Ureter (tissue), 1 donor: ENCODE results near the gene TELO2. TPM values are rescaled to one million over a fixed set of nuclear protein-coding genes. Genes with fewer than 3 reads are reported as not detected.

ENCODE experiments used
- DNase-seq: peaks from one replicate; pipeline ENCODE4 v3.0.0-alpha.2; 2020; ENCODE audit warnings: low spot score
- total RNA-seq: library from RNA; stranded (reverse); gene quantifications from one replicate; pipeline ENCODE4 v1.2.4, GENCODE V29; 2023
- donor health status: DM: yes; HTN: yes; CAD: no.

The TELO2 gene
- total RNA-seq = 58.7 TPM

DNA sequence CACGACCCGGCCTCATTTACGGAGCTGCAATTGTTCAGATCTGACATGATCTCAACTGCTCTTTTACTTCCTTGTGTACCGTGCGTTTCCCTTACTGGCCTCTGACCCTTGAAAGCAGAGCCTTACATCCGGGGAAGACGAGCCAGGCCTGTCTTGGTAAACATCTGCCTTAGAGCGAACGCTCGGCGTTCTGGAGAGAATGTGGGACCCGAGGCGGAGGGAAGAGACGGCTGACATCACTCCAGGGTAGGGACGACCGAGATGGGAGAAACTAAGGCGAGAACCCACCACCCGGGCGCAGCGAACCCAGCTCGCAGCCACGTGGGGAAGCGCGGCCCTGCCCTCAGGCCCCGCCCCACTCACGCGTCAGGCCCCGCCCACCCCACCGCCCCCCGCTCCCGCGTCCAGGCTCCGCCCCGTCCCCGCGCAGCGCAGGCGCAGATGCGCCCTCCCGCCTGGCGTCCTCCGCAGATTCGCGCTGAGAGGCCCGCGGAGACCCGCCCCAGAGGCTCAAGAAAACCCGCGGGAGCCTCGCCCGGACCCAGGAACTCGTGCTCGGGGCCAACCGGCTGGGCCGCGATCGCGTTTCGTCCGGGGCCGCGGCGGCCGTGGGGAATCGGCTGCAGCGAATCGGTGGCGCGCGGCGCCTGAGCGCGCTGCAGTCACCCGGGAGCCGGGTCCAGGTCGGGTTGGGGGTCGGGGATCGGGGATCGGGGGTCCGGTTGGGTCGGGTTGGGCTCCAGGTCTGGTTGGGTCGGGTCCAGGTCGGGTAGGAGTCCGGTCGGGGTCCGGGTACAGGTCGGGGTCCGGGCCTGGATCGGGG, at the start of gene TELO2:
Gene TELO2 (plus strand): TSS at position 438 of the 823 bp plus-strand sequence. CDS start 922 bp downstream, outside the sequence.
- peak; percentile 77 for DNase-seq

DNA sequence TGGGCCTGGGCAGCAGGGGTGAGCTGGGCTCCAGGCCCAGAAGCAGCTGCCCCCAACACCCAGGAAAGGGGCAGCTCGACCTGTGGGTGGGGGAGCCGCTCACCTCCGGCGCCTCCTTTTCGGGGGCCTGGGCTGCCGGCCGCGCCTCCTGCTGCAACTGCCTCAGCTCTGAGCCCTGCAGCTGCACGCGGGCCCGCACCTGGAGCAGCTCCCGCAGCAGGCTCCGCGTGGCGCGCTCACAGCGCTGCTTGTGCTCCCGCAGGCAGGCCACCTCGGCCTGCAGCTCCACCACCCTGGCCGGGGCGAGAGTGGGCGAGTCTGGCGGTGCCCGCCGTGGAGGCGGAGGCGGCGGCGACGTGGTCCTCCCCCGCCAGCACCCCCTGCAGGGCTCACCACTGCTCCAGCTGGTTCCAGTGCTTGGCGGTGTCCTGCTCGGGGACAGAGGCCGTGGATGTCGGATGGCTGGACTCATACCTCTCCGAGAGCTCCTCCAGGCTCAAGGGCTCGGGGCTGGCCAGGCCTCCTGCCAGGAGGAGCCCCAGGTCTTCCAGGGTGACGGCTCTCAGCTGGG, 49.7 kb upstream of the TELO2 start:
- no peak for DNase-seq

DNA sequence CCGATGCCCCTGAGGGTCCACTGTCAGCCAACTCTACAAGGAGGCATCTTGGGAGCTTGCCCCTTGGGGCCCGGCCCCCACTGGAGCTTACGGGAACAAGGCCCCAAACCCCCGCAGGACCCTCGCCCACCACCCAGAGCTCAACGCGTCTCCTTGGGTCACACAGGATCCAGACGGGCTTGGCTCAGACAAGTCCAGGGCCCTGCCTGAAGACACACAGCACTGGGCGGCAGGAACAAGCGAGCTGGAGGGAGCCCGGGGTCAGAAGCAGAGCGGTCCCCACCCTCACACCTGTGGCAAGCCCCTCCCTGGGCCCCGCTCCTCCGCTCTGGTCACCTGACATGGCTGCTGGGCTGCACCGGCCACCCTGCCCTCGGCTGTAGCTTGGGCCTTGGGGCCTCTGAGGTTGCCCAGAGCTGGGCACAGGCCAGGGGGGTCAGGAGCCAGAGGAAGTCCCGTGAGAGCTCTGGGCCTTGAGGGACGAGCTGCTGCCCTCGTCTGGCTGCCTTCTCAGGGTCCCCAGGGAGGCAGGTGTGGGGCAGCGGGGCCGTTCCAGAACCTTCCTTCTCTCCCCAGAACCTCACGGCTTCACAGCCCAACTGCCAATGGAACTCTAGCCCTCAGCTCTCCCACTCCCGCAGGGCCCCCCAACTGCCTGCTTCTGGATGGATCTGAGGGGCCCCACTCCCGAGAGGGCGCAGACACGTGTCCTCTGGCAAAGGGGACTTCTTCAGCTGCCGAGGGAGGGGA, 49.0 kb upstream of the TELO2 start, which contains the start of gene CCDC154:
Gene CCDC154 (minus strand): TSS at position 577 of the 750 bp plus-strand sequence. CDS start 234 bp downstream, at position 343.
- DNase-seq = no peak

DNA sequence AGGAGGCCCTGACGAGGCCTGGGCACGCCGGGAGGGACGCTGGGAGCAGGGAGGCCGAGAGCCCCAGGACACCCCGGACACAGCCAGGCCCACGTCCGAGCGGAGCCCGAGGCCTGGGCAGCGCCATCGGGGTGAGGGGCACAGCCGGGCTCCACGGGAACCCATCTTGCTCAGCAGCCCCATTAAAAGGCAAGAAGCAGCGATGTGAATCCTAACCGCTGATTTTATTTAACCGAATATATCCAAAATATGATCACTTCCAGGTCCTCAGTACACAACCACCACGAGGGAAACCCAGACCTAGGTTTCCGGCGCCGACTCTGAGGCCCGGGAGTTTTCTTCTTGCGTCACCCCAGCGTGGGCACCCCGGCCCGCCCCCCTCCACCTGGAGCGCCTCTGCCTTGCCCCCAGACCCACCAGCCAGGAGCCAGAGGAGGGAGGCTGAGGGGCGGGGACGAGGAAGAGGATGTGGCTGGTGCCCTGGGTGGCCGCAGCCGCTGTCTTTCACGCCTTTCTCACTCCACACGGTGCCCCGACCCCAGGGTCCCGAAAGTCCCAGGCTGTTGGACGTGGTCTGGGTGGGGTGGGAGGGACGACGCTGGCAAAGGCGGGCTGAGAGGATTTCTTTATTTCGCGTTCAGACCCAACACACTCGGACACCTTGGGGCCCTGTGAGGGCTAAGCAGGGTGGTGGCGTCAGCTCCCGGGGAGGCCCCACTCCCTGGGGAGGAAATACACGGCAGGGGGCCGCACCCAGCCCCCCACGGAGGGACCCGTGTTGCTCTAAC, 48.2 kb upstream of the TELO2 start:
- no peak for DNase-seq

DNA sequence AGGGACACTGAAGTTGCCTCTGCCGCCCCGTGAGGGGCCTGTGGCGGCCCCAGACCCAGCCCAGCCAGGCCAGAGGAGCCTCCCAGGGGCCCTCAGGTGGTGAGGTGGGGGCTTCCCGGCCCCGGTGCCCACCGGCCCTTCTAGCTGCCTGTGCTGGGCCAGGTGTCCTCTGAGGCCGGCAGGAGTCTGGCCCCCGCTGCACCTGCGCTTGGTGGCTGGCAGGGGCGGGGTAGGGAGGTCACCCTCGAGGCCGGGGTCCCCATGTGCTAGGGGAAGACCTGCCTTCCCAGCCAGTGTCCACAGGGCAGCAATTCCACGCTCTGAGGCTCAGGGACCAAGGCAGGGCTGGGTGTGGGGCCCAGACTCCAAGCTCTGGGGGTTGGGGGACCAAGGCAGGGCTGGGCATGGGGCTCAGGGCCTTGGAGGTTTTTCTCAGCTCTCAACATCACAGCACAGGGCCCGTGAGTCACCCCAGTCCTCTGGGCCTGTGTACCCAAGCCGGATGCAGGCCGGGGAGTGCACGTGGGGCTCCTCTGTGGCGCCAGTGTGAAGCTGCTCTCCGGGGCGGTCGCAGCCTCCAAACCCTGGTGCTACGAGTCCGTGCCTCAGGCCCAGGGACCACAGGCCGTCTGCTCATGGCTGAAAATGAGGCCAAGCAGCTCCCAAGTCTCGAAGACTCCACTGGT, 47.5 kb upstream of the TELO2 start:
- DNase-seq = no peak

DNA sequence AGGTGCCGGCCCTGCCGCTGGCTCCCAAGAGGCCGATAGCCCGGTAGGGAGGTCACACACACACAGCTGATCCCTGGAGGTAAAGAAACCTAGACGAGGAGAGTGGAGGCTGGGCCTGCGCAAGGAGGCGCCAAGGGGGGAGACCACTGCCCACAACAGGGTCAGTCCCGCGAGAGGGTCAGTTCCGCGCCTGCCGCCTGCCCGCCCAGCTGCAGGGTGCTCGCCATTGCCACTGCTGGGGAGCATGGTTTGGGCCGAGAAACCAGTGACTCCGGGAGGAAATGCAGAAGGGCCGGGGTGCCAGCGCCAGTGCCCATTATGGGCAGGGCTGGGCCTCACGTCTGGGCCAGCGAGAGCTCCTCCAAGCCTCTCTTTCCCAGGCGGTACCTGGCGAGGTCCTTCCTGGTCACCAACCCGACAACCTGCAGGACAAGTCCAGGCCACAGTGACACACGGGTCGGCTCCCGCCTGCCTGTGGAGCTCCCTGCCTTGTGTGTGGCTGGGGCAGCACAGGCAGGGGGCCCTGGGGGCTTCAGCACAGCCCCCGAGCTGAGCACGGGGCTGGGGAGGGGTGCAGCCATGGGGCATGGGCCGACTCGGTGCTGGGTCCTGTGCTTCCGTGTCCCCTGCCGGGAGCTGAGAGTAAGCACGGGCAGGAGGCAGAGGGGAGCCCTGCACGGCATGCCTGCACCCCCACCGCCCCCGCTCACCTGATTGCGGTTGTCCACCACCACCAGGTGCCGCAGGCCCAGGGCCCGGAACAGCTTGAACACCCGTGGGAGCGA, 46.7 kb upstream of the TELO2 start:
- DNase-seq = no peak

DNA sequence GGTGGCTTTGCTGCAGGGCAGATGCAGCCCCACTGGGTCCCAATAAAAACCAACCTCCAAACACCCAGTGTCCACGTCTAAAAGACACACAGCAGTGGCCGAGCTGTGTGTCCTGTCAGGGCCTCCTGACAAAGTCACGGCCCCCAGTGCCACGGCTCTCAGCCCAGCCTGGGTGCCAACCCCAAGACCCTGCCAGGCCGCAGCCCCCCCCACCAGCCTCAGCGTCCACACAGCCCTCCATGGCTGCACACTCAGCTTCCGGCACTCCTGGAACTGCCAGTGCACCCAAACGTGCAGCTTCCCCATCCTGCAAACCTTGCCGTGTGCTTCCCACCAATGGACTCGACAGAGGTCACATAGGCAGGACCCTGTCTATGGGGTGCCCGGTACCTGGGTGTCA, 45.2 kb upstream of the TELO2 start:
- DNase-seq = no peak

DNA sequence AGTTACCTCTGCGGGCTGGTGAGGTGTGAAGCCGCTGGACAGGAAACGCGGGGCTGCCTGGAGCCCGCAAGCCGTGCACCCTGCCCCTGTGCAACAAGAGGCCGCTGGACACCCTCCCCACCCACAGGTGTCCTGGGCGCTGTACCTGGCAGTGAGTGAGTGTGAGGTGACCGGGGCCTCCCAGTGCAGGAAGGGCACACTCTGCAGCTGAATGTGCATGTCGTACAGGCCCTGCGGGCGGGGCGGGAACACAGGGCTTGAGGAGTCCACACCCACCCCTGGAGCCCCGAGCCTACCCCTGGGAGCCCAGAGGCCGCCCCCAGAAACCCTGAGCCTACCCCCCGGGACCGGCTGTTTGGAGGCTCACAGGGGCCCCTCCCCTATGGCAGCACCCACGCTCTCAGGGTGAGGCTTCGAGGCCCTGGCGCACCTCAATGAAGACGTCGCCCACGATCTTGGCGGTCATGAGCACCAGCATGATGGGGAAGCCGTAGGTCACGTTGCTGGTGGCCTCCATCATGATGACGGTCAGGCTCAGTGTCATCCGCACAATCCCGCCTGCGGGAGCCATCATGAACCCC, 44.5 kb upstream of the TELO2 start:
- DNase-seq = no peak

DNA sequence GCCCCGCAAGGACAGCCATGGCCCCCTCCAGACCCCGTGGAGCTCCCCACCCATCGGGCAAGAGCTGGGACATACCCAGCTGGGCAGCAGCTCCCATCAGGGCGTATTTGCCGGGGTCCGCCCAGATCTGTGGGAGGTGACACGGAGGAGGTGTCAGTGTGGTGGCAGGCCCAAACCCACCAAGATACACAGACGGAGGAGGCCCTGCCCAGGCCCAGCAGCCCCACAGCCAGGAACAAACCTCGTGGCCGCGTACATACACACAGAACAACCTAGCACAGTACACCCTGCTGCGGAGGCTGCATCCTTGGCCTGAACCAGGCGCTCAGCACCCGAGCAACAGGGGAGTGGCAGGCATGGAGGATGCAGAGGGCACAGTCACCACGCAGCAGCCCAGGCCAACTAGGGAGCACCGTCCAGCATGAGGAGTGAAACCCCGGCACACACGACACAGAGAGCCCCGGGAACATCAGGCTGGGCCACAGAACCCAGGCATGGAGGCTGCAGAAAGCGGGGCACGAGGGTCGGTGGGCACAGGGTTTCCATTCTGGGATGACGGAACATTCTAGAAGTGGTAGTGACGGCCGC, 43.9 kb upstream of the TELO2 start:
- no peak for DNase-seq

DNA sequence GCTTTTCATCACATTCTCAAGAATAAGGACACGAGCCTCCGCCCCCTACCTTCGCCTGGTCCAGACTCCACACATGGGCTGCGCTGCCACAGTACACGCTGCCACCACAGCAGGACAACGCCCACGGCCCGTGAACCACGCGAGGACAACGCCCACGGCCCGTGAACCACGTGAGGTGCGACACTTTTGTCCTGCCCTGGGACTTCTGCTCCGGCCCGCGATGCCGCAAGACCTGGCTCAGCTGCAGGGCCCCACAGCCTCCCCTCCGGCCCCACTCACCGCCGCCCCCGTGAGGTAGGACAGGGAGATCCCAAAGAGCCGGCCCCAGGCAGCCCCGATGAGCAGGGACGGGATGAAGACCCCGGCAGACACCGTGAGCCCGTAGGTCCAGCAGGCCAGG, 42.9 kb upstream of the TELO2 start:
- no peak for DNase-seq

DNA sequence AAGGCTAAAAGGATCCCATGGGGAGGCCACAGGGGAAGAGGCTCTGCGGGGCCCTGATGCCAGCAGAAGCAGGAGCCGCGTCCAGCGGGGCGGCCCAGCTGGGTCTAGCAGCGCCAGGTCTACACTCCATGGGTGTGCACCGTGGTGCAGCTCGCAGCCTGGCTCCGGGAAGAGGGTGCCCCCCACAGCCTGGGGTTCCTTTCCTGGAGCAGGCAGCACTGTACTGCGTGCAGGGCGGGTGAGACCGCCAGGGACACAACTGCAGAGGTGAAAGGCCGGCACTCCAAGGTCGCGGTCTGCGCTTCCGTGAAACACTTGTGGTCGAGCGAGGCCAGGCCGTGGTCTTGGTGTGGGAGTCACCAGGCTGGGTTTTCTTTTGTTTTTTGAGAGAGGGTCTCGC, 42.3 kb upstream of the TELO2 start:
- DNase-seq = no peak

DNA sequence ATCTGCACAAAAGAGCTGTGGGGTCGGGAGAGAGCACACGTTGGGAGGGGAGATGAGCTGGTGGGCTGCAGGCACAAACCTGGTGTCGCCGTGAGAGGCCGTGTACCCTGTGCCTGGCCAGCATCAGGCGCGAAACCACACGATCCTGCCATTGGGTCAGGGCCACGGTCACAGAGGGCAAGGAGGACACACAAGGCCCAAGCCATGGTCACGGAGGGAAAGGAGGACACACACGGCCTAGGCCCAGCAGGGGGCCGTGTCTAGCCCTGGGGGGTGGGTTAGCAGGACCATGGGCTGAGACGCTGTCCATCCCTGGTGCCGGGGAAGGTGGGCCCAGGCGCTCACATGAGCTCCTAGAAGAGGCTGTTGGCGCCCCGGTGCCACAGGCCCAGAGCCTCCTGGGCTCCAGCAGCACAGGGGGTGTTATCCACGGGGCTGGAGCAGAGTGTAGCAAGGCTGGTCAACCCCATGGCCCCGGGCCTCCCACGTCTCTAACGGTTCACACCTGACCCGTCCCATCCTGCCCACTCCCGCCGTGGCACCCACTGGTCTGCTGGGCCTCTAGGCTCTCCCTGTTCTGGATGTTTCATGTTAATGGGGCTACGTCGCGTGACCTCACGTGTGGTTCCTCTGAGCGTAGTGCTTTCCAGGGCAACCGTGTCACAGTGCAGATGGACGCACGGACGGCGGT, 41.3 kb upstream of the TELO2 start:
- DNase-seq = no peak

DNA sequence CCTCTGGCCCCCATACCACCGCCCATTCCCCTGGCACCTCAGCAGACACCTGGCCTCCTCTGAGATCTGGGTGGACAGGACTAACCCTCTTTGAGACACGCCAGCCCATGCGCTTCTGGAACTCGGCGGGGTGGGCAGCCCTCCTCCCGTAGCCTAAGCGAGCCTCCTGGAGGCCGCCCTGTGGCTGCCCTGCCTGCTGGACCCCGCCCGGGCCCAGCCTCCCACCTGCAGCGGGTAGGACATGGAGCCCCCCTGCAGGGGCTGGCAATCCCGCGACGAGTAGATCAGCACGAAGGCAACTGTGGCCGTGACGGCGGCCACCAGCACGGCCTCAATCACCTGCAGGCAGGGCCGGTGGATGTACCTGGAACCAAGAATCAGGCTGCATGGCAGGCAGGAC, 40.6 kb upstream of the TELO2 start:
- DNase-seq = no peak

DNA sequence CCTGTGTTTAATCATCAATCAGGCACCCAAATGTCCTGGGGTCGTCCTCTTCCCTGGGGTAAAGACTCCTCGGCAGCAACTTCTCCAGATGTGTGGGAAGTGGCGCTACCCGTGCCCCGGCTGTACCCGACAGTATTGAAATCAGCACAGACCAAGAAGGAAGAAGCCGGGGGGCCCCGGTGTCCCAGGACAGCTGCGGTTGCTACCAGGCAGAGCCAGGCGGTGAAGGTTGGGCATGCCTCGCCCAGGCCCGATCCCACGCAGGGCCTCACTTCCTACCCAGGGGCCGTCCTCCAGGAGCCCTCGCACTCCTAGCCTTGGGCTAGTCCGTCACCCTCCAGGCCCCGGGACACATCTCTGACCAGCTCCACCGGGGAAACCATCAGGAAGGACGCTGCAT, 39.8 kb upstream of the TELO2 start:
- no peak for DNase-seq

DNA sequence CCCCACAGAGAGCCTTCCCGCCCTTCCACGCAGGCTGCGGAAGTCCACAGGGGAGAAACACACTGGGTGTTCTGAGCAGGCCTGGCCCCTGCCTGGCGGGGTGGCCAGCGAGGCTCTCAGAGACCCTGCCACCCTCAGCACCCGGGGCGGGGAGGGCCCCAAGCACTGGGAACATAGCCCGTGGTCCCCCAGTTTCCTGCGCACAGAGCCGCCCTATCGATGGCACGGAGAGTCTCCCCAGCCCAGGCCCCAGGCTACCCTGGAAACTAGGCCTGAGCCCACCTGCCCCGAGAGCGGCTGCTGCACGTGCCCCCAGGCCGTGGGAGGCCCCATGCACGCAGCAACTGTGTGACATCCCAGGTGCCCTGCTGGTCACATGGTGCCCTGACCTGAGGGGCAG, 38.6 kb upstream of the TELO2 start:
- no peak for DNase-seq

DNA sequence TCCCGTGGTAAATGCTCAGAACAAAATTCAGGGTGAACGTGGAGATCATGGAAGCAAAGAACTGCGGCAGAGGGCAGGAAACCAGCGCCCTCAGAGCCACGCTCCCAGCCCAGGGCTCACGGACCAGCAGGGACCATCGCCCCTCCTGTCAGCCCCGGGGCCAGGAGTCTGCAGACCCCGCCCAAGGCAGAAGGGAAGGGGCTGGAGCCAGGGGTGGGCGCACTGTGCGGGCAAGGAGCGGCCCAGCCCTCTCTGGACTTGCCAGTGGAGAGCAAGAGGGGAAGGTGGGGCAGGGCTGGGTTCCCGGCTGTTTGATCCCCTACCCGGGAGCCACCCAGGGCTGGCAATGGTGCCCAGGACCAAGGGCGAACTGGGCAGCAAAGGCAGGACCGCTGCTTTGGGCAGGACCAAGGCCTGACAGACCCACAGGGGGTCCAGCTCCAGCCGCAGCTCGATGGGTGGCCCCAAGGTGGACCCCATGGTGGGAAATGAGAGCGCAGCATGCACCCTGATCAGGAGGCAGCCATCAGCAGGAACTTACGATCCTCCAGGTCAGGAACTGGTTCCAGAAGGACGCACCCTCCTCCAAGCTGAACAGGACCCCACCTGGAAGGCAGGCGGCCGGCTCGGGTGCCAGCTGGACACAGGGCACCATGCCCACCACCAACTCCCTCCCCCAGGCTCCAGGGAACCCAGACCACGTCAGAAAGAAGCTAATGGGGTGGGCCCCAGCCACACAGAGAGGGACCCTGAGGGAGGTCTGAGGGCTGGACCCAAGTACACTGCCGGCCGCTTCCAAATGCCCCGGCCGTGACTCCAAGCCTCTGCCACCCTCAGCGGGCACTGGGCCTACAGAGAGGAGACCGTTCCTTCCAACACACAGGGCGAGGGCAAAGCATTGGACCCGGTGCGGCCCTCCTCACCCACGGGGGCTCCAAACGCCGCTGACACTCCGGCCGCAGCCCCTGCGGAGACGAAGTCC, 37.7 kb upstream of the TELO2 start:
- DNase-seq = no peak

DNA sequence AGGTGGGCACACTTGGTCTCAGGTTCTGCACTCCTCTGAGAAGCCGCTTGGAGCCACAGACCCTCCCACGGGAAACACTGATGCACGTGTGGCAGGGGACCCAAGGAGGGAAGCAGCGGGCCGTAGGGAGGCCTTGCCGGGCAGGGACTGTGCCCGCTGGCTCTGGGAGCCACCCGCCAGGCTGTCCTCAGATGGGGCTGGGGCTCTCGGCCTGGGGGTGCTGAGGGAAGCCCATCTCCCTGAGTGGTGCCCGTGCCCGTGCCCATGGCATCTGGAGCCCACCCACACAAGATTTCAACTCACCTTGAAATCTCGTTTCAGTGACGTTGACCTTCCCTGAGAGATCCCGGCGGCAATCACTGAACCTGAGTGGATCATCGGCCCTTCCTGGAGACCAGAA, 36.2 kb upstream of the TELO2 start:
- no peak for DNase-seq
